Measurements from ENCODE around the gene TMEM175. TPM values are rescaled to one million over a fixed set of nuclear protein-coding genes. Genes with fewer than 3 reads are reported as not detected.

Gene TMEM175
- total and polyA plus RNA-seq, 2 of the 13 experiments (the other 11 are each of a cell fraction or from before 2014, with no cell fraction given) = 5.1 to 9.9 TPM

DNA sequence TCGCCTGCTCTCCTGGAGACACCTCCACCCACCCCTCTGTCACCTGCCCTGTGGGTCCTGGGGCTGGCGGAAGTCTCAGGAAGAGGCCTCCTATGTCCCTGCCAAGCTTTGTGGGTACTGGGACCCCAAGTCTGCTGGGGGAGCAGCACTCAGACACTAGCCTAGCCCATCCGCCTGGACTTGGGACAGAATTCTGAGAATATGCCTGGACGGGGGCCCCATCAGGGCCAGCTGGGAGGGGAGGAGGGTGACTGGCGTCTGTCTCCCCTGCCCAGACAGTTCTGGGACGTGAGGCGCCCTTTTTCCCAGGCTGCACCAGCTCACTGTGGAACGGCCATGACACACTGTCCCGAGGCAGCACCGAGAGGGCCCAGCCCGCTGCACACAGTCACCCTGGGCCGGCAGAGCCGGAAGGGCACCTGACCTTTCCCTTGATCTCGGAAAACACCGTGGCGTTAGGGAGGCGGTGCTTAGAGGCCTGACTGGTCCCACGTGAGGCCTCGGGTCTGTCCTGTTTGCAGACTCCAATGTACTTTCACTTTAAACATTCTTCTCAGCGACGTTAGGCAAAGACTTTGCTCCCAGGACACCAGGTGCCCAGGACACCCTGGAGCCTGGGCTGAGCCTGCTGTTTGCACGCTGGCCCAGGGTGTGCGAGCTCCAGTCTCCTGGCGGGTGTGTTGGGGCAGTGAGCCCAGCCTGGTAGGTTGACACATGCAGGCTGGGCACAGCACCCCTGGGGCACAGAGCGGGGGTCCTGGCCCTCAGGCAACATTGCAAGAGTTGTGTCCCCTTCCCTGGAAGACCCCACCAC, 60.2 kb downstream of the TMEM175 start (continued):
- TF ChIP-seq YEATS4 (CRISPR knock-in tag; IDR thresholded peaks at IDR 0.05; ENCODE audit: borderline replicate concordance) = no peak; the same call in 1 of the 2 replicates
- TF ChIP-seq ZNF772 (CRISPR knock-in tag; IDR thresholded peaks at IDR 0.05) = 0 out of 2 replicates have a peak, but pooled peaks have one; percentile 11
- no peak for TF ChIP-seq ZNF615 (CRISPR knock-in tag; IDR thresholded peaks at IDR 0.05; ENCODE audit: borderline replicate concordance)
- peak; percentile 79 for TF ChIP-seq GABPB1 (CRISPR knock-in tag; IDR thresholded peaks at IDR 0.05)
- no peak; the same call in 1 of the 2 replicates for TF ChIP-seq CERS6 (CRISPR knock-in tag; IDR thresholded peaks at IDR 0.05)
- TF ChIP-seq, protein P1, sequence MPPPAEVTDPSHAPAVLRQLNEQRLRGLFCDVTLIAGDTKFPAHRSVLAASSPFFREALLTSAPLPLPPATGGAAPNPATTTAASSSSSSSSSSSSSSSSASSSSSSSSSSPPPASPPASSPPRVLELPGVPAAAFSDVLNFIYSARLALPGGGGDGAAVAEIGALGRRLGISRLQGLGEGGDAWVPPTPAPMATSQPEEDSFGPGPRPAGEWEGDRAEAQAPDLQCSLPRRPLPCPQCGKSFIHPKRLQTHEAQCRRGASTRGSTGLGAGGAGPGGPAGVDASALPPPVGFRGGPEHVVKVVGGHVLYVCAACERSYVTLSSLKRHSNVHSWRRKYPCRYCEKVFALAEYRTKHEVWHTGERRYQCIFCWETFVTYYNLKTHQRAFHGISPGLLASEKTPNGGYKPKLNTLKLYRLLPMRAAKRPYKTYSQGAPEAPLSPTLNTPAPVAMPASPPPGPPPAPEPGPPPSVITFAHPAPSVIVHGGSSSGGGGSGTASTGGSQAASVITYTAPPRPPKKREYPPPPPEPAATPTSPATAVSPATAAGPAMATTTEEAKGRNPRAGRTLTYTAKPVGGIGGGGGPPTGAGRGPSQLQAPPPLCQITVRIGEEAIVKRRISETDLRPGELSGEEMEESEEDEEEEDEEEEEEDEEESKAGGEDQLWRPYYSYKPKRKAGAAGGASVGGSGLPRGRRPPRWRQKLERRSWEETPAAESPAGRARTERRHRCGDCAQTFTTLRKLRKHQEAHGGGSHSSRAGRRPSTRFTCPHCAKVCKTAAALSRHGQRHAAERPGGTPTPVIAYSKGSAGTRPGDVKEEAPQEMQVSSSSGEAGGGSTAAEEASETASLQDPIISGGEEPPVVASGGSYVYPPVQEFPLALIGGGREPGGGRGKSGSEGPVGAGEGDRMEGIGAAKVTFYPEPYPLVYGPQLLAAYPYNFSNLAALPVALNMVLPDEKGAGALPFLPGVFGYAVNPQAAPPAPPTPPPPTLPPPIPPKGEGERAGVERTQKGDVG (CRISPR knock-in tag; IDR thresholded peaks at IDR 0.05; ENCODE audit: borderline replicate concordance) = no peak
- TF ChIP-seq, protein P2, sequence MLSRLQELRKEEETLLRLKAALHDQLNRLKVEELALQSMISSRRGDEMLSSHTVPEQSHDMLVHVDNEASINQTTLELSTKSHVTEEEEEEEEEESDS (CRISPR knock-in tag; IDR thresholded peaks at IDR 0.05; ENCODE audit: borderline replicate concordance) = no peak
- TF ChIP-seq, protein P3, sequence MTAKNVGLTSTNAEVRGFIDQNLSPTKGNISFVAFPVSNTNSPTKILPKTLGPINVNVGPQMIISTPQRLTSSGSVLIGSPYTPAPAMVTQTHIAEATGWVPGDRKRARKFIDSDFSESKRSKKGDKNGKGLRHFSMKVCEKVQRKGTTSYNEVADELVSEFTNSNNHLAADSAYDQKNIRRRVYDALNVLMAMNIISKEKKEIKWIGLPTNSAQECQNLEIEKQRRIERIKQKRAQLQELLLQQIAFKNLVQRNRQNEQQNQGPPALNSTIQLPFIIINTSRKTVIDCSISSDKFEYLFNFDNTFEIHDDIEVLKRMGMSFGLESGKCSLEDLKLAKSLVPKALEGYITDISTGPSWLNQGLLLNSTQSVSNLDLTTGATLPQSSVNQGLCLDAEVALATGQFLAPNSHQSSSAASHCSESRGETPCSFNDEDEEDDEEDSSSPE (CRISPR knock-in tag; IDR thresholded peaks at IDR 0.05) = 0 out of 2 replicates have a peak, but pooled peaks have one; percentile 37
- TF ChIP-seq ZNF329 (CRISPR knock-in tag; IDR thresholded peaks at IDR 0.05; ENCODE audit: low read depth) = no peak
- no peak for TF ChIP-seq MLXIP (CRISPR knock-in tag; IDR thresholded peaks at IDR 0.05; ENCODE audit: borderline replicate concordance)
- TF ChIP-seq ZNF232 (CRISPR knock-in tag; IDR thresholded peaks at IDR 0.05; ENCODE audit: borderline replicate concordance) = no peak; the same call in 1 of the 2 replicates
- TF ChIP-seq MNT (IDR thresholded peaks at IDR 0.05) = peak; percentile 85
- TF ChIP-seq ZBTB7A (CRISPR knock-in tag; IDR thresholded peaks at IDR 0.05) = peak; percentile 4; the same call in 1 of the 2 replicates
- TF ChIP-seq ZNF605 (CRISPR knock-in tag; IDR thresholded peaks at IDR 0.05) = peak; percentile 87
- TF ChIP-seq ZSCAN12 (CRISPR knock-in tag; IDR thresholded peaks at IDR 0.05) = no peak
- TF ChIP-seq MZF1 (CRISPR knock-in tag; IDR thresholded peaks at IDR 0.05; ENCODE audit: borderline replicate concordance) = no peak
- TF ChIP-seq KDM2A (CRISPR knock-in tag; IDR thresholded peaks at IDR 0.05; ENCODE audit: borderline replicate concordance, low read depth) = peak; percentile 79

Measured in HepG2 (cell line).